ENCODE measurements around the gene CEP83. TPM values are rescaled to one million over a fixed set of nuclear protein-coding genes. Genes with fewer than 3 reads are reported as not detected.
A peak's percentile ranks its signal among the peaks of the same experiment; 100 is the strongest.
"Not testable (repeated sequence)": the region's sequence is repeated elsewhere in the genome, so short reads cannot be mapped to it uniquely, and the experiment has no call there.

CEP83 gene
- total RNA-seq, 2 donors from 2014 or later, result 22.0 to 26.2 TPM

- H3K36me3 Mint-ChIP-seq, result peaks cover 10 to 31% of the 10 kb centered on the region in 2 donors
- no peak for ATAC-seq
Measured at GRCh38 chr12:94415066-94415465, 44.6 kb downstream of the CEP83 start.

GRCh38 chr12:94405413-94406116 lies 54.1 kb downstream of the CEP83 start:
- ATAC-seq, result peak in 1 of 2 donors; percentile 61
- Mint-ChIP-seq H3K9me3 (no peaks in the 10 kb centered on the region), H3K36me3 (peaks cover 12 to 30% of the 10 kb centered on the region in 2 donors), H3K27ac (peak overlapping the region in 1 of 2 donors; percentile 44)
- DNase-seq (ENCODE audit: low spot score in 2 of 2), result no peak

More at GRCh38 chr12:94415066-94415465, 44.6 kb downstream of the CEP83 start:
- Mint-ChIP-seq H3K27ac (peak overlapping the region in 1 of 2 donors; percentile 39), H3K9me3 (peaks cover 4 to 15% of the 10 kb centered on the region in 2 donors)
- DNase-seq (ENCODE audit: low spot score in 2 of 2), result no peak

GRCh38 chr12:94404854-94405253 lies 54.8 kb downstream of the CEP83 start:
- Mint-ChIP-seq H3K27ac (no peak overlapping the region), H3K36me3 (peaks cover 18 to 37% of the 10 kb centered on the region in 2 donors), H3K9me3 (no peaks in the 10 kb centered on the region)
- no peak for ATAC-seq
- DNase-seq (ENCODE audit: low spot score in 2 of 2), result no peak

- H3K36me3 Mint-ChIP-seq, result peaks cover 35 to 56% of the 10 kb centered on the region in 2 donors
- ATAC-seq, result no peak
- H3K9me3 Mint-ChIP-seq, result peaks cover 5 to 10% of the 10 kb centered on the region in 2 donors
- no peak overlapping the region for H3K27ac Mint-ChIP-seq
- DNase-seq (ENCODE audit: low spot score in 2 of 2), result no peak
Measured at GRCh38 chr12:94401326-94401725, 58.3 kb downstream of the CEP83 start.

GRCh38 chr12:94398685-94399084 lies 61.0 kb downstream of the CEP83 start:
- not testable (repeated sequence) for ATAC-seq; H3K27ac Mint-ChIP-seq; H3K9me3 Mint-ChIP-seq; DNase-seq (ENCODE audit: low spot score in 2 of 2)
- H3K36me3 Mint-ChIP-seq, result peaks cover 40 to 74% of the 10 kb centered on the region in 2 donors

GRCh38 chr12:94397401-94397800 lies 62.3 kb downstream of the CEP83 start:
- H3K36me3 Mint-ChIP-seq, result peaks cover 50 to 72% of the 10 kb centered on the region in 2 donors
- no peak for DNase-seq (ENCODE audit: low spot score in 2 of 2)
- no peak for ATAC-seq
- H3K27ac Mint-ChIP-seq, result no peak overlapping the region
- H3K9me3 Mint-ChIP-seq, result peaks cover 6 to 10% of the 10 kb centered on the region in 2 donors

- not testable (repeated sequence) for ATAC-seq; DNase-seq (ENCODE audit: low spot score in 2 of 2); H3K27ac Mint-ChIP-seq
- Mint-ChIP-seq H3K36me3 (peaks cover 57 to 75% of the 10 kb centered on the region in 2 donors), H3K9me3 (peaks cover 15 to 17% of the 10 kb centered on the region in 2 donors)
Measured at GRCh38 chr12:94396014-94396413, 63.7 kb downstream of the CEP83 start.

GRCh38 chr12:94390130-94390485 lies 69.6 kb downstream of the CEP83 start:
- H3K36me3 Mint-ChIP-seq, result peaks cover 66 to 69% of the 10 kb centered on the region in 2 donors
- no peak overlapping the region for H3K27ac Mint-ChIP-seq
- ATAC-seq (no peak), DNase-seq (ENCODE audit: low spot score in 2 of 2) (no peak)
- peaks cover 10 to 31% of the 10 kb centered on the region in 2 donors for H3K9me3 Mint-ChIP-seq

- DNase-seq (ENCODE audit: low spot score in 2 of 2); ATAC-seq; H3K27ac Mint-ChIP-seq: not testable (repeated sequence)
- Mint-ChIP-seq H3K36me3 (peaks cover 68 to 72% of the 10 kb centered on the region in 2 donors), H3K9me3 (peaks cover 15 to 33% of the 10 kb centered on the region in 2 donors)
Measured at GRCh38 chr12:94389482-94390129, 70.1 kb downstream of the CEP83 start.

- Mint-ChIP-seq H3K36me3 (peaks cover 48 to 51% of the 10 kb centered on the region in 2 donors), H3K27ac (no peak overlapping the region), H3K9me3 (peaks cover 16 to 30% of the 10 kb centered on the region in 2 donors)
- DNase-seq (ENCODE audit: low spot score in 2 of 2) (no peak), ATAC-seq (no peak)
Measured at GRCh38 chr12:94386422-94386821, 73.2 kb downstream of the CEP83 start.

GRCh38 chr12:94384030-94384429 lies 75.6 kb downstream of the CEP83 start:
- Mint-ChIP-seq H3K36me3 (peaks cover 41 to 46% of the 10 kb centered on the region in 2 donors), H3K27ac (no peak overlapping the region), H3K9me3 (peaks cover 16 to 22% of the 10 kb centered on the region in 2 donors)
- DNase-seq (ENCODE audit: low spot score in 2 of 2), result no peak
- ATAC-seq, result no peak

GRCh38 chr12:94380507-94380906 lies 79.2 kb downstream of the CEP83 start:
- Mint-ChIP-seq H3K27ac (no peak overlapping the region), H3K36me3 (peaks cover 16 to 35% of the 10 kb centered on the region in 2 donors), H3K9me3 (peaks cover 13 to 15% of the 10 kb centered on the region in 2 donors)
- DNase-seq (ENCODE audit: low spot score in 2 of 2), result no peak
- ATAC-seq, result no peak

GRCh38 chr12:94379479-94380113 lies 80.1 kb downstream of the CEP83 start:
- ATAC-seq, result peak; percentile 41 to 91
- peak in 1 of 2 donors; percentile 12 for DNase-seq (ENCODE audit: low spot score in 2 of 2)
- Mint-ChIP-seq H3K27ac (no peak overlapping the region), H3K36me3 (peaks cover 14 to 33% of the 10 kb centered on the region in 2 donors), H3K9me3 (peaks cover 6 to 7% of the 10 kb centered on the region in 2 donors)

- ATAC-seq (no peak), DNase-seq (ENCODE audit: low spot score in 2 of 2) (no peak)
- no peak overlapping the region for H3K27ac Mint-ChIP-seq
- H3K9me3 Mint-ChIP-seq, result no peaks in the 10 kb centered on the region
- peaks cover 6 to 40% of the 10 kb centered on the region in 2 donors for H3K36me3 Mint-ChIP-seq
Measured at GRCh38 chr12:94377599-94377998, 82.1 kb downstream of the CEP83 start.

- Mint-ChIP-seq H3K9me3 (peaks cover 0 to 5% of the 10 kb centered on the region in 2 donors), H3K27ac (no peak overlapping the region), H3K36me3 (peaks cover 6 to 44% of the 10 kb centered on the region in 2 donors)
- DNase-seq (ENCODE audit: low spot score in 2 of 2) (no peak), ATAC-seq (no peak)
Measured at GRCh38 chr12:94374124-94374523, 85.5 kb downstream of the CEP83 start.

GRCh38 chr12:94372461-94372860 lies 87.2 kb downstream of the CEP83 start:
- peak; percentile 94 for ATAC-seq
- H3K9me3 Mint-ChIP-seq, result peaks cover 0 to 5% of the 10 kb centered on the region in 2 donors
- H3K27ac Mint-ChIP-seq, result peak overlapping the region in 1 of 2 donors; percentile 58
- H3K36me3 Mint-ChIP-seq, result peaks cover 6 to 40% of the 10 kb centered on the region in 2 donors
- DNase-seq (ENCODE audit: low spot score in 2 of 2), result no peak

GRCh38 chr12:94362653-94363052 lies 97.0 kb downstream of the CEP83 start:
- DNase-seq (ENCODE audit: low spot score in 2 of 2), result no peak
- Mint-ChIP-seq H3K36me3 (peaks cover 52 to 68% of the 10 kb centered on the region in 2 donors), H3K27ac (no peak overlapping the region), H3K9me3 (peaks cover 21 to 22% of the 10 kb centered on the region in 2 donors)
- no peak for ATAC-seq

Data from activated naive CD4-positive, alpha-beta T cell treated with anti-CD3 and anti-CD28 coated beads, Interleukin-2, amount 50 U/mL, for 72 hours (primary cell).